Measurements from ENCODE around the gene FBXO36. TPM values are rescaled to one million over a fixed set of nuclear protein-coding genes. Genes with fewer than 3 reads are reported as not detected.
"Not testable (repeated sequence)": the region's sequence is repeated elsewhere in the genome, so short reads cannot be mapped to it uniquely, and the experiment has no call there.

Gene FBXO36
- total RNA-seq, 4 donors from 2014 or later = 0.64 to 2.2 (median 0.98) TPM

GRCh38 chr2:229952256-229952835 is 30.0 kb downstream of the FBXO36 start:
- Histone ChIP-seq H3K4me3 (no peak overlapping the region), H3K36me3 (no peaks in the 10 kb centered on the region), H3K27ac (no peak overlapping the region), H3K27me3 (no peaks in the 10 kb centered on the region), H3K4me1 (no peaks in the 10 kb centered on the region), H3K9me3 (no peaks in the 10 kb centered on the region)
- TF ChIP-seq CTCF (IDR thresholded peaks at IDR 0.05 in 4 of 5, conservative IDR thresholded peaks at IDR 0.05 in 1 of 5) (no peak), POLR2A (IDR thresholded peaks at IDR 0.05) (no peak)
- intact Hi-C loops (cut with DNase I; ENCODE audit: low total_unique reads) = no loop called here
- ATAC-seq = no peak
- DNase-seq = no peak
- in situ Hi-C loops (cut with MboI; ENCODE audit: low sequenced_read_pairs in 4 of 4) = no loop called here

GRCh38 chr2:229955663-229956062 is 33.4 kb downstream of the FBXO36 start:
- no peak for DNase-seq
- ATAC-seq = no peak
- in situ Hi-C loops (cut with MboI; ENCODE audit: low sequenced_read_pairs in 4 of 4) (no loop called here), intact Hi-C loops (cut with DNase I; ENCODE audit: low total_unique reads) (no loop called here)
- H3K4me1 ChIP-seq = no peaks in the 10 kb centered on the region
- TF ChIP-seq POLR2A (IDR thresholded peaks at IDR 0.05) (no peak), CTCF (IDR thresholded peaks at IDR 0.05 in 4 of 5, conservative IDR thresholded peaks at IDR 0.05 in 1 of 5) (no peak)
- no peaks in the 10 kb centered on the region for H3K36me3 ChIP-seq
- no peaks in the 10 kb centered on the region for H3K27me3 ChIP-seq
- H3K9me3 ChIP-seq = no peaks in the 10 kb centered on the region
- no peak overlapping the region for H3K27ac ChIP-seq
- no peak overlapping the region for H3K4me3 ChIP-seq

- Histone ChIP-seq H3K4me1 (no peaks in the 10 kb centered on the region), H3K27me3 (no peaks in the 10 kb centered on the region), H3K4me3 (no peak overlapping the region), H3K9me3 (no peaks in the 10 kb centered on the region), H3K27ac (no peak overlapping the region), H3K36me3 (no peaks in the 10 kb centered on the region)
- DNase-seq (no peak), ATAC-seq (no peak)
- in situ Hi-C loops (cut with MboI; ENCODE audit: low sequenced_read_pairs in 4 of 4) (no loop called here), intact Hi-C loops (cut with DNase I; ENCODE audit: low total_unique reads) (no loop called here)
- no peak for TF ChIP-seq CTCF (IDR thresholded peaks at IDR 0.05 in 4 of 5, conservative IDR thresholded peaks at IDR 0.05 in 1 of 5)
- no peak for TF ChIP-seq POLR2A (IDR thresholded peaks at IDR 0.05)
Observed at GRCh38 chr2:229956491-229956890, 34.2 kb downstream of the FBXO36 start.

- ATAC-seq; H3K4me1 ChIP-seq; H3K27me3 ChIP-seq; H3K36me3 ChIP-seq; in situ Hi-C loops (cut with MboI; ENCODE audit: low sequenced_read_pairs in 4 of 4); intact Hi-C loops (cut with DNase I; ENCODE audit: low total_unique reads); H3K9me3 ChIP-seq; H3K4me3 ChIP-seq; DNase-seq; H3K27ac ChIP-seq: not testable (repeated sequence)
Observed at GRCh38 chr2:229963596-229963995, 41.3 kb downstream of the FBXO36 start.

GRCh38 chr2:229969921-229970320 is 47.6 kb downstream of the FBXO36 start:
- no peak for TF ChIP-seq POLR2A (IDR thresholded peaks at IDR 0.05)
- TF ChIP-seq CTCF (IDR thresholded peaks at IDR 0.05 in 4 of 5, conservative IDR thresholded peaks at IDR 0.05 in 1 of 5) = no peak
- ATAC-seq (no peak), DNase-seq (no peak)
- H3K4me1 ChIP-seq = no peaks in the 10 kb centered on the region
- no peaks in the 10 kb centered on the region for H3K9me3 ChIP-seq
- H3K36me3 ChIP-seq = no peaks in the 10 kb centered on the region
- H3K4me3 ChIP-seq = no peak overlapping the region
- intact Hi-C loops (cut with DNase I; ENCODE audit: low total_unique reads) = no loop called here
- no peak overlapping the region for H3K27ac ChIP-seq
- H3K27me3 ChIP-seq = no peaks in the 10 kb centered on the region
- in situ Hi-C loops (cut with MboI; ENCODE audit: low sequenced_read_pairs in 4 of 4) = no loop called here

All from gastrocnemius medialis (tissue), 4 donors.